KMS-11 (cell line): ENCODE data around the gene GALNT10.

Experiments used
- H2AFZ ChIP-seq: fragments of 200-600 bp; sonication (generic); 2 replicates; pipeline ENCODE4 v1.6.1; 2016; ENCODE audit warnings: antibody characterized with exemption, mixed run types, low read depth
- H3K27ac ChIP-seq: fragments of 200-600 bp; sonication (generic); 2 replicates; pipeline ENCODE4 v1.6.1; 2016; ENCODE audit warnings: mild to moderate bottlenecking, mixed run types
- H3K27me3 ChIP-seq: fragments of 200-600 bp; sonication (generic); 2 replicates; pipeline ENCODE4 v1.6.1; 2017; ENCODE audit warnings: mild to moderate bottlenecking, low read depth, mixed run types, moderate library complexity; ENCODE audit not compliant: insufficient read depth
- H3K36me3 ChIP-seq: fragments of 200-600 bp; sonication (generic); 2 replicates; pipeline ENCODE4 v1.6.1; 2017; ENCODE audit warnings: mild to moderate bottlenecking, mixed run types; ENCODE audit not compliant: insufficient read depth
- H3K4me1 ChIP-seq: fragments of 200-600 bp; sonication (generic); 2 replicates; pipeline ENCODE4 v1.6.1; 2016; ENCODE audit warnings: mild to moderate bottlenecking, low read depth, mixed run types; ENCODE audit not compliant: poor library complexity, severe bottlenecking
- H3K4me2 ChIP-seq: fragments of 200-600 bp; sonication (generic); 2 replicates; pipeline ENCODE4 v1.7.0; 2016; ENCODE audit warnings: mild to moderate bottlenecking, mixed run types
- H3K4me3 ChIP-seq: fragments of 200-600 bp; sonication (generic); IDR thresholded peaks from 2 replicates; pipeline ENCODE4 v1.6.1; 2017; ENCODE audit warnings: low read depth, low read length, mixed read lengths; ENCODE audit not compliant: insufficient read depth
- H3K79me2 ChIP-seq: fragments of 200-600 bp; sonication (generic); 2 replicates; pipeline ENCODE4 v1.6.1; 2016; ENCODE audit warnings: low read depth, mixed run types; ENCODE audit not compliant: insufficient read depth
- H3K9ac ChIP-seq: fragments of 200-600 bp; sonication (generic); 2 replicates; pipeline ENCODE4 v1.6.1; 2016; ENCODE audit warnings: mild to moderate bottlenecking, mixed run types
- H4K20me1 ChIP-seq: fragments of 200-600 bp; sonication (generic); 2 replicates; pipeline ENCODE4 v1.6.1; 2016; ENCODE audit warnings: mild to moderate bottlenecking, mixed run types; ENCODE audit not compliant: insufficient read depth
- TF ChIP-seq, protein P1 (sequence below): fragments of 200-600 bp; sonication (generic); conservative IDR thresholded peaks from 2 replicates; pipeline ENCODE4 v1.6.1; 2017; ENCODE audit warnings: low read depth, mild to moderate bottlenecking, antibody characterized with exemption, low read length, moderate library complexity, mixed read lengths

The GALNT10 gene

GRCh38 chr5:154203798-154204578 lies 13.5 kb downstream of the GALNT10 start:
- Histone ChIP-seq H4K20me1 (no peaks in the 10 kb centered on the region), H3K79me2 (peaks cover 13% of the 10 kb centered on the region; the same call in 1 of the 2 replicates), H3K27ac (no peak overlapping the region), H3K36me3 (no peaks in the 10 kb centered on the region), H3K4me1 (peaks cover 44% of the 10 kb centered on the region), H3K4me3 (no peak overlapping the region), H2AFZ (no peak overlapping the region), H3K27me3 (no peaks in the 10 kb centered on the region), H3K9ac (no peak overlapping the region), H3K4me2 (no peak overlapping the region)
- TF ChIP-seq, protein P1, sequence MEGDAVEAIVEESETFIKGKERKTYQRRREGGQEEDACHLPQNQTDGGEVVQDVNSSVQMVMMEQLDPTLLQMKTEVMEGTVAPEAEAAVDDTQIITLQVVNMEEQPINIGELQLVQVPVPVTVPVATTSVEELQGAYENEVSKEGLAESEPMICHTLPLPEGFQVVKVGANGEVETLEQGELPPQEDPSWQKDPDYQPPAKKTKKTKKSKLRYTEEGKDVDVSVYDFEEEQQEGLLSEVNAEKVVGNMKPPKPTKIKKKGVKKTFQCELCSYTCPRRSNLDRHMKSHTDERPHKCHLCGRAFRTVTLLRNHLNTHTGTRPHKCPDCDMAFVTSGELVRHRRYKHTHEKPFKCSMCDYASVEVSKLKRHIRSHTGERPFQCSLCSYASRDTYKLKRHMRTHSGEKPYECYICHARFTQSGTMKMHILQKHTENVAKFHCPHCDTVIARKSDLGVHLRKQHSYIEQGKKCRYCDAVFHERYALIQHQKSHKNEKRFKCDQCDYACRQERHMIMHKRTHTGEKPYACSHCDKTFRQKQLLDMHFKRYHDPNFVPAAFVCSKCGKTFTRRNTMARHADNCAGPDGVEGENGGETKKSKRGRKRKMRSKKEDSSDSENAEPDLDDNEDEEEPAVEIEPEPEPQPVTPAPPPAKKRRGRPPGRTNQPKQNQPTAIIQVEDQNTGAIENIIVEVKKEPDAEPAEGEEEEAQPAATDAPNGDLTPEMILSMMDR = no peak

- H3K9ac ChIP-seq = no peak overlapping the region
- no peaks in the 10 kb centered on the region for H4K20me1 ChIP-seq
- no peak overlapping the region for H2AFZ ChIP-seq
- no peaks in the 10 kb centered on the region for H3K27me3 ChIP-seq
- no peak overlapping the region for H3K27ac ChIP-seq
- H3K79me2 ChIP-seq = 0 out of 2 replicates have a peak, but pooled peaks cover 9% of the 10 kb centered on the region
- TF ChIP-seq, protein P1 = no peak
- no peak overlapping the region for H3K4me2 ChIP-seq
- H3K4me1 ChIP-seq = peaks cover 28% of the 10 kb centered on the region
- no peaks in the 10 kb centered on the region for H3K36me3 ChIP-seq
- H3K4me3 ChIP-seq = no peak overlapping the region
Measured at GRCh38 chr5:154205441-154206117, 15.0 kb downstream of the GALNT10 start.

DNA sequence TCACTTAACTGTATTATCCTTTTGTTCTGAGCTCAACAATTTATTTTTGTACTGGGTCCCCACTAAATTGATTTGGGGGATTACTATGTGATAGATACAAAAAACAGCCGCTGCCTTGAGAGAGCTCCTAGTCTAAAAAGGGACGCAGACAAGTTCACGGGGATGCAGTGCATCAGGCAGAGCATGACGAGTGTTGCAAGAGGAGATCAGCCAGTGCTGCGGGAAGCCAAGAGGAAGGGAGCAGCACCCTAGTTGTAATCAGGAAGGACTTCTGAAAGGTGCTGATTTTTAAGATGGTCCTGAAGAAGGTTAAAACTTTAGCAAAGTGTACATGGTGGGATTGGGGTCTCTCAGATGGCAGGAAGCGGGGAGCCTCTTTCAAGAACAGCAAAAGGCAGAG lies 15.8 kb downstream of the GALNT10 start:
- Histone ChIP-seq H3K27ac (no peak overlapping the region), H3K9ac (no peak overlapping the region), H4K20me1 (no peaks in the 10 kb centered on the region), H3K4me1 (peaks cover 21% of the 10 kb centered on the region), H3K4me2 (no peak overlapping the region), H3K36me3 (no peaks in the 10 kb centered on the region), H3K27me3 (no peaks in the 10 kb centered on the region), H2AFZ (no peak overlapping the region), H3K79me2 (0 out of 2 replicates have a peak, but pooled peaks cover 2% of the 10 kb centered on the region), H3K4me3 (no peak overlapping the region)
- TF ChIP-seq, protein P1 = no peak

- TF ChIP-seq, protein P1 = no peak
- Histone ChIP-seq H3K4me2 (no peak overlapping the region), H3K36me3 (no peaks in the 10 kb centered on the region), H3K9ac (no peak overlapping the region), H2AFZ (no peak overlapping the region), H3K27ac (no peak overlapping the region), H4K20me1 (no peaks in the 10 kb centered on the region), H3K27me3 (no peaks in the 10 kb centered on the region), H3K79me2 (no peaks in the 10 kb centered on the region), H3K4me1 (peaks cover 16% of the 10 kb centered on the region), H3K4me3 (no peak overlapping the region)
Measured at GRCh38 chr5:154207204-154207603, 16.7 kb downstream of the GALNT10 start.
